ENCODE measurements around the gene OLFML1.

DNA sequence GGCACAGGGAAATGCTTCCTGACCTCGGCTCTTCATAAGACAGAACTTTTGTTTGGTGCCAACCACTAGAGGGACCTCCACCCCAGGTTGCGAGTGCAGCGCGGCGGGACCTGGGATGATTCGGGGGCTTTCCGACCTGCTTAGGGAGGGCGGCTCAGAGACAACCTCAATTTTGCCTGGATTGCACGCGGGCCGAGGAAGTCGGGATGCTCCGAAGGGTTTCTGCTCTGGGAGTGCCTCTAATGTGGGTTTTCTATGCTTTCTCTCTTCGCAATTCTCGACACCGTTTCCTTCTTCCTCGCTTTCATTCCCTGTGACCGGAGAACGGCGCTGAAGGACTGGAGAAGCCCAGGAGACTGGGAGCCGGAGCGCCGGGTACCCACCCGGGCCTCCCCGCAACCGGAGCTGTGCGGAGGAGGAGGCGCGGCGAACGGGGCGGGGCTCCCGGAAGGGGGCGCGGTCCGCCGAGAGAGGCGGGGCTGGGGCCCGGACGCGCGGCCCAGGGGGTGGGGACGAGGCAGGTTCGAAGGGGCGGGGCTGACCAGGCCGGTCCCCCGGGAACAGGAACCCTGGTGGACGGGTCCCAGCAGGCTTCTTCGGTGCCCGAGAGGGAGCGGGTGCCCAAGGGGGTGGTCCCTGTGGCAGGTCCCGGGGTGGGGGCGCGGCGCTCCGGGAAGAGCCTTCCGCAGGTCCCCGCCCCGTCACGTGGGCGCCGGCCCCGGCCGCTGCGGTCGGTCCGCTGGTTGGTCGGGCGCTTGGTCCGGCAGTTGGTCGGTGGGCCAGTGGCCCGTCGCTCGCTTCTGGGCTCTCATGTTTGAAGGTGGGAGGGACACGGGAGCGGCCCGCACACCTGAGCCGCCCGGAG is 28.2 kb downstream of the OLFML1 start, which contains the start of gene PPFIBP2:
- TF ChIP-seq CTCF (IDR thresholded peaks at IDR 0.05; ENCODE audit: control extremely low read depth in 1 of 3, insufficient read depth in 1 of 3, low read depth in 1 of 3, low read length in 3 of 3) (peak; percentile 51 to 69 (median 65)), POLR2AphosphoS5 (IDR thresholded peaks at IDR 0.05; ENCODE audit: low read depth, low read length) (no peak), CHD1 (IDR thresholded peaks at IDR 0.05; ENCODE audit: low read depth, low read length) (no peak), EP300 (IDR thresholded peaks at IDR 0.05; ENCODE audit: borderline replicate concordance in 1 of 2, low read depth in 2 of 2, low read length in 2 of 2) (peak in 1 of 2 experiments; percentile 19; a peak in 1 of 3 replicates), TCF12 (IDR thresholded peaks at IDR 0.05; ENCODE audit: low read depth, low read length) (no peak), POLR2A (IDR thresholded peaks at IDR 0.05; ENCODE audit: control extremely low read depth in 1 of 2, low read depth in 2 of 2, low read length in 2 of 2) (0 out of 3 replicates have a peak, but pooled peaks of 1 of the 2 experiments have one; percentile 52), PHF8 (conservative IDR thresholded peaks at IDR 0.05; ENCODE audit: low read depth, low read length) (peak; percentile 43), BRCA1 (IDR thresholded peaks at IDR 0.05; ENCODE audit: low read depth, low read length) (no peak), SP1 (IDR thresholded peaks at IDR 0.05; ENCODE audit: low read depth, low read length) (0 out of 2 replicates have a peak, but pooled peaks have one; percentile 4), YY1 (IDR thresholded peaks at IDR 0.05; ENCODE audit: low read depth, low read length) (no peak), SRF (IDR thresholded peaks at IDR 0.05; ENCODE audit: low read depth, low read length) (no peak), RAD21 (IDR thresholded peaks at IDR 0.05 in 1 of 2, conservative IDR thresholded peaks at IDR 0.05 in 1 of 2; ENCODE audit: low read depth in 2 of 2, low read length in 2 of 2) (peak; percentile 63 to 73), GABPA (IDR thresholded peaks at IDR 0.05; ENCODE audit: borderline replicate concordance, insufficient read depth, low read length) (no peak)
- TF ChIP-seq, protein P1, sequence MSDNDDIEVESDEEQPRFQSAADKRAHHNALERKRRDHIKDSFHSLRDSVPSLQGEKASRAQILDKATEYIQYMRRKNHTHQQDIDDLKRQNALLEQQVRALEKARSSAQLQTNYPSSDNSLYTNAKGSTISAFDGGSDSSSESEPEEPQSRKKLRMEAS (IDR thresholded peaks at IDR 0.05) = peak; percentile 53
